Left ventricle myocardium inferior (tissue), 1 donor: Measurements from ENCODE around the gene IL21. TPM values are rescaled to one million over a fixed set of nuclear protein-coding genes. Genes with fewer than 3 reads are reported as not detected.

Experiments
- DNase-seq: peaks from one replicate; pipeline ENCODE4 v3.0.0-alpha.2; 2020
- H3K27ac ChIP-seq: fragments of 200-600 bp; replicated peaks from 2 replicates; pipeline ENCODE4 v1.8.0; 2021
- H3K27me3 ChIP-seq: fragments of 200-600 bp; 2 replicates; pipeline ENCODE4 v1.8.0; 2021; ENCODE audit warnings: low read depth
- H3K36me3 ChIP-seq: fragments of 200-600 bp; 2 replicates; pipeline ENCODE4 v1.8.0; 2021
- H3K4me1 ChIP-seq: fragments of 200-600 bp; 2 replicates; pipeline ENCODE4 v1.8.0; 2021
- H3K4me3 ChIP-seq: fragments of 200-600 bp; 2 replicates; pipeline ENCODE4 v1.8.0; 2021; ENCODE audit warnings: mild to moderate bottlenecking, moderate library complexity
- H3K9me3 ChIP-seq: fragments of 200-600 bp; replicated peaks from 2 replicates; pipeline ENCODE4 v1.8.0; 2021
- CTCF ChIP-seq: fragments of 200-600 bp; IDR thresholded peaks from 2 replicates; pipeline ENCODE4 v1.8.0; 2021; ENCODE audit warnings: antibody characterized with exemption, mild to moderate bottlenecking, borderline replicate concordance
- intact Hi-C: fragments of 100-400 bp; cut with micrococcal nuclease; formaldehyde crosslinking; loops from one replicate; pipeline ENCODE4 v1.11.0; 2022
- total RNA-seq: library from RNA; stranded (reverse); fragmentation: NEBNext Ultra II Directional; extraction: Animal tissue kit (Norgen Biotek cat#: 25700); gene quantifications from one replicate; pipeline ENCODE4 v1.2.1, GENCODE V29; 2021
- donor health status: DM: no; HTN: yes; CAD: no; lungs with severe emphysema.

IL21 gene
- total RNA-seq, 1 donor from 2014 or later, result not detected

- Histone ChIP-seq H3K9me3 (no peaks in the 10 kb centered on the region), H3K27ac (no peak overlapping the region), H3K4me3 (no peak overlapping the region), H3K27me3 (peaks cover 15% of the 10 kb centered on the region), H3K36me3 (no peaks in the 10 kb centered on the region), H3K4me1 (no peaks in the 10 kb centered on the region)
- intact Hi-C loops, result no loop called here
- DNase-seq, result no peak
- no peak for TF ChIP-seq CTCF
These were observed 11.7 kb upstream of the IL21 start for GRCh38 chr4:122632396-122633143.

GRCh38 chr4:122625156-122625555 is 4.3 kb upstream of the IL21 start:
- no peaks in the 10 kb centered on the region for H3K9me3 ChIP-seq
- no peak for DNase-seq
- peaks cover 4% of the 10 kb centered on the region for H3K27me3 ChIP-seq
- intact Hi-C loops, result no loop called here
- no peak overlapping the region for H3K27ac ChIP-seq
- no peaks in the 10 kb centered on the region for H3K4me1 ChIP-seq
- H3K36me3 ChIP-seq, result no peaks in the 10 kb centered on the region
- no peak for TF ChIP-seq CTCF
- no peak overlapping the region for H3K4me3 ChIP-seq

GRCh38 chr4:122624205-122624604 is 3.3 kb upstream of the IL21 start:
- H3K27ac ChIP-seq, result no peak overlapping the region
- no peaks in the 10 kb centered on the region for H3K9me3 ChIP-seq
- H3K36me3 ChIP-seq, result no peaks in the 10 kb centered on the region
- TF ChIP-seq CTCF, result no peak
- no peak for DNase-seq
- peaks cover 4% of the 10 kb centered on the region for H3K27me3 ChIP-seq
- no peak overlapping the region for H3K4me3 ChIP-seq
- H3K4me1 ChIP-seq, result no peaks in the 10 kb centered on the region
- intact Hi-C loops, result no loop called here

- H3K36me3 ChIP-seq, result no peaks in the 10 kb centered on the region
- H3K4me3 ChIP-seq, result no peak overlapping the region
- H3K27ac ChIP-seq, result no peak overlapping the region
- peaks cover 3% of the 10 kb centered on the region for H3K27me3 ChIP-seq
- H3K9me3 ChIP-seq, result no peaks in the 10 kb centered on the region
- no peak for DNase-seq
- intact Hi-C loops, result no loop called here
- TF ChIP-seq CTCF, result no peak
- no peaks in the 10 kb centered on the region for H3K4me1 ChIP-seq
These were observed 2.8 kb upstream of the IL21 start for GRCh38 chr4:122623637-122624166.

GRCh38 chr4:122622400-122622799 is 1.5 kb upstream of the IL21 start:
- H3K36me3 ChIP-seq, result no peaks in the 10 kb centered on the region
- TF ChIP-seq CTCF, result no peak
- intact Hi-C loops, result no loop called here

More at GRCh38 chr4:122622400-122622799, 1.5 kb upstream of the IL21 start:
- Histone ChIP-seq H3K4me1 (no peaks in the 10 kb centered on the region), H3K4me3 (no peak overlapping the region), H3K27ac (no peak overlapping the region), H3K27me3 (no peaks in the 10 kb centered on the region), H3K9me3 (no peaks in the 10 kb centered on the region)
- DNase-seq, result no peak
